ENCODE measurements around the gene ETV3L.
"Not testable (repeated sequence)": the region's sequence is repeated elsewhere in the genome, so short reads cannot be mapped to it uniquely, and the experiment has no call there.

ETV3L gene

GRCh38 chr1:157087030-157087429 is 12.6 kb downstream of the ETV3L start:
- Histone ChIP-seq H3K4me3 (ENCODE audit: insufficient read depth, low read depth, low read length, poor library complexity, severe bottlenecking) (no peak overlapping the region), H3K9me3 (ENCODE audit: control insufficient read depth, low read length) (no peaks in the 10 kb centered on the region), H3K27ac (ENCODE audit: insufficient read depth, low read length, poor library complexity, severe bottlenecking) (no peak overlapping the region)

GRCh38 chr1:157086299-157086698 is 13.3 kb downstream of the ETV3L start:
- H3K4me1 ChIP-seq (ENCODE audit: control insufficient read depth, insufficient read depth, low read length, poor library complexity, severe bottlenecking): peaks cover 5% of the 10 kb centered on the region
- H3K36me3 ChIP-seq (ENCODE audit: control insufficient read depth, insufficient read depth, low read length): no peaks in the 10 kb centered on the region
- H3K9me3 ChIP-seq (ENCODE audit: control insufficient read depth, low read length): no peaks in the 10 kb centered on the region
- no peak overlapping the region for H3K27ac ChIP-seq (ENCODE audit: insufficient read depth, low read length, poor library complexity, severe bottlenecking)
- no peaks in the 10 kb centered on the region for H3K27me3 ChIP-seq (replicated peaks; ENCODE audit: control insufficient read depth, insufficient read depth, low read length, poor library complexity, severe bottlenecking)
- no peak overlapping the region for H3K4me3 ChIP-seq (ENCODE audit: insufficient read depth, low read depth, low read length, poor library complexity, severe bottlenecking)
- no peak for DNase-seq

More at GRCh38 chr1:157087030-157087429, 12.6 kb downstream of the ETV3L start:
- H3K4me1 ChIP-seq (ENCODE audit: control insufficient read depth, insufficient read depth, low read length, poor library complexity, severe bottlenecking): peaks cover 5% of the 10 kb centered on the region
- no peaks in the 10 kb centered on the region for H3K36me3 ChIP-seq (ENCODE audit: control insufficient read depth, insufficient read depth, low read length)
- DNase-seq: no peak
- no peaks in the 10 kb centered on the region for H3K27me3 ChIP-seq (replicated peaks; ENCODE audit: control insufficient read depth, insufficient read depth, low read length, poor library complexity, severe bottlenecking)

- Histone ChIP-seq H3K27me3 (replicated peaks; ENCODE audit: control insufficient read depth, insufficient read depth, low read length, poor library complexity, severe bottlenecking) (no peaks in the 10 kb centered on the region), H3K27ac (ENCODE audit: insufficient read depth, low read length, poor library complexity, severe bottlenecking) (no peak overlapping the region), H3K4me3 (ENCODE audit: insufficient read depth, low read depth, low read length, poor library complexity, severe bottlenecking) (no peak overlapping the region), H3K4me1 (ENCODE audit: control insufficient read depth, insufficient read depth, low read length, poor library complexity, severe bottlenecking) (peaks cover 5% of the 10 kb centered on the region), H3K36me3 (ENCODE audit: control insufficient read depth, insufficient read depth, low read length) (no peaks in the 10 kb centered on the region), H3K9me3 (ENCODE audit: control insufficient read depth, low read length) (no peaks in the 10 kb centered on the region)
- DNase-seq: no peak
Measured at GRCh38 chr1:157085421-157085820, 14.2 kb downstream of the ETV3L start.

- Histone ChIP-seq H3K9me3 (ENCODE audit: control insufficient read depth, low read length) (no peaks in the 10 kb centered on the region), H3K27me3 (replicated peaks; ENCODE audit: control insufficient read depth, insufficient read depth, low read length, poor library complexity, severe bottlenecking) (no peaks in the 10 kb centered on the region), H3K4me1 (ENCODE audit: control insufficient read depth, insufficient read depth, low read length, poor library complexity, severe bottlenecking) (no peaks in the 10 kb centered on the region), H3K36me3 (ENCODE audit: control insufficient read depth, insufficient read depth, low read length) (no peaks in the 10 kb centered on the region), H3K4me3 (ENCODE audit: insufficient read depth, low read depth, low read length, poor library complexity, severe bottlenecking) (no peak overlapping the region), H3K27ac (ENCODE audit: insufficient read depth, low read length, poor library complexity, severe bottlenecking) (no peak overlapping the region)
- no peak for DNase-seq
Measured at GRCh38 chr1:157084720-157085119, 14.9 kb downstream of the ETV3L start.

- Histone ChIP-seq H3K27ac (ENCODE audit: insufficient read depth, low read length, poor library complexity, severe bottlenecking) (no peak overlapping the region), H3K4me3 (ENCODE audit: insufficient read depth, low read depth, low read length, poor library complexity, severe bottlenecking) (no peak overlapping the region), H3K36me3 (ENCODE audit: control insufficient read depth, insufficient read depth, low read length) (no peaks in the 10 kb centered on the region), H3K9me3 (ENCODE audit: control insufficient read depth, low read length) (no peaks in the 10 kb centered on the region), H3K27me3 (replicated peaks; ENCODE audit: control insufficient read depth, insufficient read depth, low read length, poor library complexity, severe bottlenecking) (no peaks in the 10 kb centered on the region), H3K4me1 (ENCODE audit: control insufficient read depth, insufficient read depth, low read length, poor library complexity, severe bottlenecking) (no peaks in the 10 kb centered on the region)
- no peak for DNase-seq
Measured at GRCh38 chr1:157081707-157082106, 17.9 kb downstream of the ETV3L start.

- Histone ChIP-seq H3K27ac (ENCODE audit: insufficient read depth, low read length, poor library complexity, severe bottlenecking) (no peak overlapping the region), H3K9me3 (ENCODE audit: control insufficient read depth, low read length) (no peaks in the 10 kb centered on the region), H3K27me3 (replicated peaks; ENCODE audit: control insufficient read depth, insufficient read depth, low read length, poor library complexity, severe bottlenecking) (no peaks in the 10 kb centered on the region), H3K36me3 (ENCODE audit: control insufficient read depth, insufficient read depth, low read length) (no peaks in the 10 kb centered on the region), H3K4me1 (ENCODE audit: control insufficient read depth, insufficient read depth, low read length, poor library complexity, severe bottlenecking) (no peaks in the 10 kb centered on the region), H3K4me3 (ENCODE audit: insufficient read depth, low read depth, low read length, poor library complexity, severe bottlenecking) (no peak overlapping the region)
- DNase-seq: no peak
Measured at GRCh38 chr1:157080714-157081113, 18.9 kb downstream of the ETV3L start.

GRCh38 chr1:157077394-157077793 is 22.2 kb downstream of the ETV3L start:
- H3K36me3 ChIP-seq (ENCODE audit: control insufficient read depth, insufficient read depth, low read length): no peaks in the 10 kb centered on the region
- no peaks in the 10 kb centered on the region for H3K4me1 ChIP-seq (ENCODE audit: control insufficient read depth, insufficient read depth, low read length, poor library complexity, severe bottlenecking)
- peaks cover 8% of the 10 kb centered on the region for H3K27me3 ChIP-seq (replicated peaks; ENCODE audit: control insufficient read depth, insufficient read depth, low read length, poor library complexity, severe bottlenecking)
- H3K27ac ChIP-seq (ENCODE audit: insufficient read depth, low read length, poor library complexity, severe bottlenecking): no peak overlapping the region
- no peak overlapping the region for H3K4me3 ChIP-seq (ENCODE audit: insufficient read depth, low read depth, low read length, poor library complexity, severe bottlenecking)
- H3K9me3 ChIP-seq (ENCODE audit: control insufficient read depth, low read length): no peaks in the 10 kb centered on the region
- DNase-seq: no peak

- Histone ChIP-seq H3K4me3 (ENCODE audit: insufficient read depth, low read depth, low read length, poor library complexity, severe bottlenecking) (no peak overlapping the region), H3K4me1 (ENCODE audit: control insufficient read depth, insufficient read depth, low read length, poor library complexity, severe bottlenecking) (no peaks in the 10 kb centered on the region), H3K27ac (ENCODE audit: insufficient read depth, low read length, poor library complexity, severe bottlenecking) (no peak overlapping the region), H3K27me3 (replicated peaks; ENCODE audit: control insufficient read depth, insufficient read depth, low read length, poor library complexity, severe bottlenecking) (peaks cover 11% of the 10 kb centered on the region), H3K36me3 (ENCODE audit: control insufficient read depth, insufficient read depth, low read length) (no peaks in the 10 kb centered on the region), H3K9me3 (ENCODE audit: control insufficient read depth, low read length) (no peaks in the 10 kb centered on the region)
- DNase-seq: no peak
Measured at GRCh38 chr1:157073944-157074685, 25.5 kb downstream of the ETV3L start.

- Histone ChIP-seq H3K36me3 (ENCODE audit: control insufficient read depth, insufficient read depth, low read length) (no peaks in the 10 kb centered on the region), H3K4me1 (ENCODE audit: control insufficient read depth, insufficient read depth, low read length, poor library complexity, severe bottlenecking) (no peaks in the 10 kb centered on the region), H3K27ac (ENCODE audit: insufficient read depth, low read length, poor library complexity, severe bottlenecking) (no peak overlapping the region), H3K9me3 (ENCODE audit: control insufficient read depth, low read length) (no peaks in the 10 kb centered on the region), H3K4me3 (ENCODE audit: insufficient read depth, low read depth, low read length, poor library complexity, severe bottlenecking) (no peak overlapping the region), H3K27me3 (replicated peaks; ENCODE audit: control insufficient read depth, insufficient read depth, low read length, poor library complexity, severe bottlenecking) (peaks cover 9% of the 10 kb centered on the region)
- DNase-seq: no peak
Measured at GRCh38 chr1:157069601-157070000, 30.0 kb downstream of the ETV3L start.

- H3K4me3 ChIP-seq (ENCODE audit: insufficient read depth, low read depth, low read length, poor library complexity, severe bottlenecking); H3K9me3 ChIP-seq (ENCODE audit: control insufficient read depth, low read length); H3K27ac ChIP-seq (ENCODE audit: insufficient read depth, low read length, poor library complexity, severe bottlenecking); H3K36me3 ChIP-seq (ENCODE audit: control insufficient read depth, insufficient read depth, low read length); DNase-seq; H3K27me3 ChIP-seq (replicated peaks; ENCODE audit: control insufficient read depth, insufficient read depth, low read length, poor library complexity, severe bottlenecking); H3K4me1 ChIP-seq (ENCODE audit: control insufficient read depth, insufficient read depth, low read length, poor library complexity, severe bottlenecking): not testable (repeated sequence)
Measured at GRCh38 chr1:157059241-157059640, 40.4 kb downstream of the ETV3L start.

Measured in effector memory CD4-positive, alpha-beta T cell (primary cell).